Bronchial epithelial cell (primary cell): ENCODE data around the gene B4GALNT4. TPM values are rescaled to one million over a fixed set of nuclear protein-coding genes. Genes with fewer than 3 reads are reported as not detected.

Source experiments
- DNase-seq: peaks from one replicate; pipeline ENCODE4 v3.0.0-alpha.2; 2010; ENCODE audit warnings: low read depth
- FAIRE-seq: peaks from 2 replicates; lab custom pipeline; 2011; peaks lifted over from hg19 to GRCh38; lab: Jason Lieb, UNC
- H3K27me3 ChIP-seq: 2 replicates; pipeline ENCODE4 v1.5.1; 2011; ENCODE audit warnings: low read length; ENCODE audit not compliant: control insufficient read depth, insufficient read depth
- H3K36me3 ChIP-seq: 2 replicates; pipeline ENCODE4 v1.5.1; 2011; ENCODE audit warnings: low read length; ENCODE audit not compliant: control insufficient read depth, insufficient read depth
- H3K4me3 ChIP-seq: 2 replicates; pipeline ENCODE4 v1.5.1; 2011; ENCODE audit warnings: mild to moderate bottlenecking, low read depth, low read length, control low read depth
- total RNA-seq: library from RNA; depleted of rRNA; stranded (reverse); fragments of >200 nt; gene quantifications from 2 replicates; pipeline ENCODE4 v1.2.1, GENCODE V29; 2014
- TF ChIP-seq, protein P1 (sequence below): IDR thresholded peaks from 2 replicates; pipeline ENCODE4 v1.5.1; 2011; ENCODE audit warnings: mild to moderate bottlenecking, moderate library complexity, low read length, control low read depth, inconsistent platforms; ENCODE audit not compliant: insufficient read depth, severe bottlenecking

B4GALNT4 gene
- total RNA-seq, 1 donor from 2014 or later = 10.8 TPM

DNA sequence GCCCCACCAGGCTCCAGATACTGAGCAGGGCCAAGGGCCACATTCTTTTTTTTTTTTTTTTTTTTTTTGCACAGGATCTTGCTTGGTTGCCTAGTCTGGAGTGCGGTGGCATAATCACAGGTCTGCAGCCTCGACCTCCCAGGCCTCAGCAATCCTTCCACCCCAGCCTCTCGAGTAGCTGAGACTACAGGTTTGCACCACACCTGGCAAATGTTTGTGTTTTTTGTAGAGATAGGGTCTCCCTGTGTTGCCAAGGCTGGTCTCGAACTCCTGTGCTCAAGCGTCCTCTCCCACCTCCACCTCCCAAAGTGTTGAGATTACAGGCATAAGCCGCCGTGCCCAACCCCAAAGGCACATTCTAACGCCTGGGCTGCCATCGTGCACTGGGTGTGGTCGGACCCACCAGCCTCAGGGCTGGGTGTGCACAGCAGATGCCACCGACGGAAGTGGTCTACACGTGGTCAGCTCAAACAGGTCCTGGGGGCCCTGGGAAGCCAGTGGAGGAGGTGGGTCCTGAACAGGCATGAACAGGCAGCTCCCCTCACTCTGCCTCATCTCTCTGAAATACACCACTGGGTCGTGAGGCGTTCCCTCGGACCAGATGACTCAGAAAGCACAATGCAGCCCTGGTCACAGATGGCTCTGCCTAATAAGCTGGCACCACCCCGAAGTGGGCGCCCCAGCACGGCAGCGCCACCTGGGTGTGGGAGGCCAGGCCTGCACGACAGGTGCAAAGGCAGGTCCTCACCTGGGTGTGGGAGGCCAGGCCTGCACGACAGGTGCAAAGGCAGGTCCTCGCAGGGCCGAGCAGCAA is 5.1 kb upstream of the B4GALNT4 start:
- Histone ChIP-seq H3K4me3 (no peak overlapping the region), H3K36me3 (no peaks in the 10 kb centered on the region), H3K27me3 (peaks cover 10% of the 10 kb centered on the region)
- TF ChIP-seq, protein P1, sequence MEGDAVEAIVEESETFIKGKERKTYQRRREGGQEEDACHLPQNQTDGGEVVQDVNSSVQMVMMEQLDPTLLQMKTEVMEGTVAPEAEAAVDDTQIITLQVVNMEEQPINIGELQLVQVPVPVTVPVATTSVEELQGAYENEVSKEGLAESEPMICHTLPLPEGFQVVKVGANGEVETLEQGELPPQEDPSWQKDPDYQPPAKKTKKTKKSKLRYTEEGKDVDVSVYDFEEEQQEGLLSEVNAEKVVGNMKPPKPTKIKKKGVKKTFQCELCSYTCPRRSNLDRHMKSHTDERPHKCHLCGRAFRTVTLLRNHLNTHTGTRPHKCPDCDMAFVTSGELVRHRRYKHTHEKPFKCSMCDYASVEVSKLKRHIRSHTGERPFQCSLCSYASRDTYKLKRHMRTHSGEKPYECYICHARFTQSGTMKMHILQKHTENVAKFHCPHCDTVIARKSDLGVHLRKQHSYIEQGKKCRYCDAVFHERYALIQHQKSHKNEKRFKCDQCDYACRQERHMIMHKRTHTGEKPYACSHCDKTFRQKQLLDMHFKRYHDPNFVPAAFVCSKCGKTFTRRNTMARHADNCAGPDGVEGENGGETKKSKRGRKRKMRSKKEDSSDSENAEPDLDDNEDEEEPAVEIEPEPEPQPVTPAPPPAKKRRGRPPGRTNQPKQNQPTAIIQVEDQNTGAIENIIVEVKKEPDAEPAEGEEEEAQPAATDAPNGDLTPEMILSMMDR = peak; percentile 82
- FAIRE-seq (peak; percentile 73), DNase-seq (peak; percentile 77)

DNA sequence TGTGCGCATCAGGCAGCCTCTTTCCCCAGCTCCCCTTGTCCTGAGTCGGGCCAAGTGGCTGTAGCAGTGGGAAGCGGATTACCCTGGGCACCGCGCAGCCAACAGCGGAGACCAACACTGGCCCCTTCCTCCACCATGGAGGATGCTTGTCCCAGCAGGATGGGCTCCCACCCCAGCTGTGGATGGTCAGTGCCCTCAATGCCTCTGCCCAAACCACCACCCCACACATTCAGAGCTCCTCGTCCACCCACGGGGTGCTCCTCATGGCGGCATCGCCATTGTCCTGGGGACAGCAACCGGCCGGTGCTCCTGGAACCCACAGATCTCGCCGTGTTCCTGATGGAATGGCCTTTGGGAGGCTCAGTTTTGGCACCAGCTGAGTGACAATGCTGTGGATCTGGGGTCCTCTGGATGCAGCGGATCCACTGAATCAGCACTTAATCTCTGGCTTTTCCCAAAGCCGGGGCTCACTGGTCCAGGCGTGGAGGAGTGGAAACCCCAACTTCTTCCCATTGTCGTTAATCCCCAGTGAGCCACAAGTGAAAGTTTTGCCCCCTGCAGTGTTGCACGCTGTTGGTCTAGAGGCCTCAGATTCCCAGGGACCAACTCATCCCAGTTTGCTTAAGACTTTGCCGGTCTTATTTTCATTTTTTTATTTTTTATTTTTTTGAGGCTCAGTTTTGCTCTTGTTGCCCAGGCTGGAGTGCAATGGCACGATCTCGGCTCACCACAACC is 4.1 kb upstream of the B4GALNT4 start:
- DNase-seq (no peak), FAIRE-seq (no peak)
- no peaks in the 10 kb centered on the region for H3K36me3 ChIP-seq
- no peak overlapping the region for H3K4me3 ChIP-seq
- peaks cover 12% of the 10 kb centered on the region for H3K27me3 ChIP-seq
- TF ChIP-seq, protein P1 = no peak

DNA sequence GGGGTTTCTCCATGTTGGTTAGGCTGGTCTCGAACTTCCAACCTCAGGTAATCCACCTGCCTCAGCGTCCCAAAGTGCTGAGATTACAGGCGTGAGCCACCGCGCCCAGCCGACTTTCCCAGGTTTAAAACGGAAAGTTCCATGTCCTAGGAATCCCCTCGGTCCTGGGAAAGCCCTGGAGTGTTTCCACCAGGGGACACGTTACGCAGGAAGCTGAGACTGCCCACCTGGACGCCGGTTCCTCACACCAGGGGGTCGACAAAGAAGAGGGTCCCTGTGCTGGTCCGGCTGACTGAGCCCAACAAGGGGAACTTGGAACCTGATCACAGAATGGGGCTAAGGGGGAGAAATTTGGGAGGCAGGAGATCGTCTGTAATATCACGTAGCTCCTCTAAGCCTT is 3.5 kb upstream of the B4GALNT4 start:
- H3K27me3 ChIP-seq = peaks cover 12% of the 10 kb centered on the region
- no peak for FAIRE-seq

DNA sequence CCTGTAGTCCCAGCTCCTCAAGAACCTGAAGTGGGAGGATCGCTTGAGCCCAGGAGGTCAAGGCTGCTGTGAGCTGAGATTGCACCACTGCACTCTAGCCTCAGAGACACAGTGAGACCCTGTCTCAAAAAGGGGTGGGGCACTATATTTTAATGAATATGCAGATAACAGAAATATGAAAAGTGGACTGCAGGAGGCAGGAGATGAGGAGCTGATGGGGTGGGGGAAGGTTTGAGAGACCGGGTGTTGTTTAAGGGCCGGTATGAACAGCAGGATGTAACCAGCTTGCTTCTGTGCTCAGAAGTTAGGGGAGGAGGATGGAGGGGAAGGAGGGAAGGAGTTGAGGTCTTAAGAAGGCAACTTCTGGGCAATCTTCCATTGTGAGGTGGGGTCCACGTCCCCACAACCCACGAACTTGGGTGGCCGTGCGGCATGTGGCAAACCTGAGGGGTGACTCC is 1.3 kb upstream of the B4GALNT4 start:
- Histone ChIP-seq H3K4me3 (no peak overlapping the region), H3K36me3 (peaks cover 3% of the 10 kb centered on the region), H3K27me3 (peaks cover 15% of the 10 kb centered on the region)
- TF ChIP-seq, protein P1 = no peak
- no peak for DNase-seq
- no peak for FAIRE-seq

More for the DNA sequence above, 3.5 kb upstream of the B4GALNT4 start:
- H3K36me3 ChIP-seq = no peaks in the 10 kb centered on the region
- DNase-seq = no peak
- TF ChIP-seq, protein P1 = no peak
- H3K4me3 ChIP-seq = no peak overlapping the region

DNA sequence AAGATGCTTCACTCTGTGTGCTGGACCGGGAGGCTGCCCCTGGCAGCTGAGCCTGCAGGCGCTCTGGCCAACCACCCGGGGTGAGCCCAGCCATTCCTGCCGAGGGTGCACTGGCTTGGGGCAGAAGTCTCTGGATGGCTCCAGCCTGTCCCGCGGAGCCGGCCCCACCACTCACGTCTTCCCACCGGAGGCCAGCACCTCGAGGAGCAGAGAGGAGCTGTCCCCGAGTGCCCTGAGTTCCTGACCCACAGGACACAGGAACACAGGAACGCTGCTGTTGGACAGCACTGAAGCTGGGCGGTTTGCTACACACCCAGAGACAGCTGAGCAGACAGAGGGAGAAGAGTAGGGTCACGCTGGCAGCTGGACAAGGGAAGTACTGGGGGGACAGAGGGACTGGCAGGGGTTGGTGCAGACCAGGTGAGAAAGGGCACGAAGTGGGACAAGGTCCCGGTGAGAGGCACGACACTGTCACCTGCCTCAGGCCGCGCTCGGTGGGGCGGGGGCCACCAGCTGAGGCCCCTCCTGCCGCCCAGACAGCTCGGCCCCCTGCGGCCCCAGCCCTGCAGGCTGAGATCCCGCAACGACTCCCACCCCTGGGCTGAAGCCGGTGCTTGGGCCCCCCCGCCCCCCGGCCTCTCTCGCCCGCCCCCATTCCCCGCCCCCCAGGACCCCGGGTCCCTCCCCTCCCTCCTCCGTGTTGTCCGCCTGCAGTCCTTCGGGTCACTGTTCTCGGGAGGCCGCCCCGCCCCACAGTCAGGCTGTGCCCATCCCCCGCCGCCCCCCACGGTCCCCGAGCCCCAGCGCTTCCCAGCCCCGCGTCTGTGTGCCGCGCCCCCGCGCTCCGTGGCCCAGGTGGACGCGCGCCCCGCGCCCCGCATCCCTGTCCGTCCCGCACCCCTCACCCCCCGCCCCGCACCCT is 624 bp upstream of the B4GALNT4 start:
- TF ChIP-seq, protein P1 = no peak
- DNase-seq (no peak), FAIRE-seq (no peak)
- Histone ChIP-seq H3K36me3 (peaks cover 5% of the 10 kb centered on the region), H3K27me3 (peaks cover 15% of the 10 kb centered on the region), H3K4me3 (peak overlapping the region; percentile 25)
